Neutrophil (primary cell): ENCODE measurements around the gene NXN.

Experiments
- H3K27ac ChIP-seq: fragments of 200-600 bp; sonication (generic); 2 replicates; pipeline ENCODE4 v1.5.1; 2016; ENCODE audit warnings: mild to moderate bottlenecking, moderate library complexity
- H3K27me3 ChIP-seq: fragments of 200-600 bp; sonication (generic); 2 replicates; pipeline ENCODE4 v1.6.0; 2016; ENCODE audit warnings: mild to moderate bottlenecking
- H3K36me3 ChIP-seq: fragments of 200-600 bp; sonication (generic); 2 replicates; pipeline ENCODE4 v1.5.1; 2017
- H3K4me1 ChIP-seq, 2 experiments: fragments of 200-600 bp in 1 of 2; sonication (generic) in 1 of 2; 1 replicate in 1 of 2; 2 replicates in 1 of 2; pipeline versions ENCODE4 v1.5.1 to v1.6.1; 2013 to 2016; ENCODE audit warnings: low read depth in 1 of 2, low read length in 1 of 2, mild to moderate bottlenecking in 1 of 2, moderate library complexity in 1 of 2; ENCODE audit not compliant: control insufficient read depth in 1 of 2, insufficient read depth in 1 of 2
- H3K4me3 ChIP-seq, 2 experiments: fragments of 200-600 bp in 1 of 2; sonication (generic) in 1 of 2; 1 replicate in 1 of 2; 2 replicates in 1 of 2; pipeline ENCODE4 v1.5.1; 2013 to 2016; ENCODE audit warnings: low read depth in 1 of 2, low read length in 1 of 2, mild to moderate bottlenecking in 1 of 2, moderate library complexity in 1 of 2
- H3K9me3 ChIP-seq: fragments of 200-600 bp; sonication (generic); 2 replicates; pipeline ENCODE4 v1.5.1; 2016
- CTCF ChIP-seq: fragments of 200-600 bp; sonication (generic); IDR thresholded peaks from 2 replicates; pipeline ENCODE4 v1.5.1; 2016; ENCODE audit warnings: antibody characterized with exemption

The NXN gene

GRCh38 chr17:992933-993332 lies 13.4 kb upstream of the NXN start:
- TF ChIP-seq CTCF = no peak
- Histone ChIP-seq H3K9me3 (peaks cover 20% of the 10 kb centered on the region), H3K4me1 (peaks cover 11 to 13% of the 10 kb centered on the region in 2 experiments), H3K36me3 (no peaks in the 10 kb centered on the region), H3K27ac (no peak overlapping the region), H3K27me3 (no peaks in the 10 kb centered on the region), H3K4me3 (no peak overlapping the region)

- no peak for TF ChIP-seq CTCF
- no peaks in the 10 kb centered on the region for H3K36me3 ChIP-seq
- no peak overlapping the region for H3K27ac ChIP-seq
- no peaks in the 10 kb centered on the region for H3K4me1 ChIP-seq
- H3K4me3 ChIP-seq = no peak overlapping the region
- H3K27me3 ChIP-seq = peaks cover 7% of the 10 kb centered on the region
- peaks cover 11% of the 10 kb centered on the region for H3K9me3 ChIP-seq
Measured at GRCh38 chr17:988561-988960, 9.0 kb upstream of the NXN start.

- Histone ChIP-seq H3K4me1 (no peaks in the 10 kb centered on the region), H3K27me3 (peaks cover 7% of the 10 kb centered on the region), H3K9me3 (peaks cover 5% of the 10 kb centered on the region), H3K27ac (no peak overlapping the region), H3K36me3 (no peaks in the 10 kb centered on the region), H3K4me3 (no peak overlapping the region)
- no peak for TF ChIP-seq CTCF
Measured at GRCh38 chr17:987931-988330, 8.4 kb upstream of the NXN start.

- H3K4me3 ChIP-seq = no peak overlapping the region
- H3K36me3 ChIP-seq = no peaks in the 10 kb centered on the region
- no peaks in the 10 kb centered on the region for H3K4me1 ChIP-seq
- H3K27me3 ChIP-seq = peaks cover 7% of the 10 kb centered on the region
- no peaks in the 10 kb centered on the region for H3K9me3 ChIP-seq
- TF ChIP-seq CTCF = no peak
- no peak overlapping the region for H3K27ac ChIP-seq
Measured at GRCh38 chr17:986322-986929, 6.8 kb upstream of the NXN start.

GRCh38 chr17:983921-984320 lies 4.3 kb upstream of the NXN start:
- no peaks in the 10 kb centered on the region for H3K36me3 ChIP-seq
- H3K4me3 ChIP-seq = no peak overlapping the region
- H3K27me3 ChIP-seq = peaks cover 28% of the 10 kb centered on the region
- H3K9me3 ChIP-seq = no peaks in the 10 kb centered on the region
- TF ChIP-seq CTCF = no peak
- H3K27ac ChIP-seq = no peak overlapping the region
- H3K4me1 ChIP-seq = peaks cover 12 to 20% of the 10 kb centered on the region in 2 experiments

- H3K9me3 ChIP-seq = no peaks in the 10 kb centered on the region
- H3K36me3 ChIP-seq = no peaks in the 10 kb centered on the region
- no peak overlapping the region for H3K27ac ChIP-seq
- peaks cover 12 to 28% of the 10 kb centered on the region in 2 experiments for H3K4me1 ChIP-seq
- H3K4me3 ChIP-seq = peak overlapping the region in 1 of 2 experiments; percentile 68
- peaks cover 54% of the 10 kb centered on the region for H3K27me3 ChIP-seq
- no peak for TF ChIP-seq CTCF
Measured at GRCh38 chr17:981292-981658, 1.7 kb upstream of the NXN start.
